GM12874 (cell line): ENCODE results near the gene CRX.
A peak's percentile ranks its signal among the peaks of the same experiment; 100 is the strongest.
"Not testable (repeated sequence)": the region's sequence is repeated elsewhere in the genome, so short reads cannot be mapped to it uniquely, and the experiment has no call there.

Experiments
- CTCF ChIP-seq: IDR thresholded peaks from 2 replicates; pipeline ENCODE4 v1.5.1; 2011; ENCODE audit warnings: low read depth, mild to moderate bottlenecking, control low read depth, low read length, moderate library complexity; ENCODE audit not compliant: insufficient read depth

Gene CRX

DNA sequence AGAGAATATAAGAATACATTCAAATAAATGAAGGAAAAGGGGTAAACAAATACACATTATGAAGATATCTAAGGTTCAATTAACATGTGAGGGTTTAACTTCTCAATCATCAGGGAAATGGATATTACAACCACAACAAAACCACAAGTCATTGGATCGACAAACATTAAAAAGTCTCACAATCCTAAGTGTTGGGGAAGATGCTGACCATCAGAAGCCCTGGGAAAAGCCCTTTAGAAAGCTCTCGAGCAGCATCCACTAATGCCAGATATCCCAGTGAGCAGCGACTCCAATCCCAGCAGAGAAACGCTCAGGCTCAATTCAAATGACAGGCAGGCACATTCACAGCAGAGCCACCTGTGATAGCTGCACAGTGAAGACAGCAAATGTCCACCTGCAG is 20.5 kb upstream of the CRX start:
- no peak for TF ChIP-seq CTCF

- TF ChIP-seq CTCF: no peak
These were observed 19.2 kb upstream of the CRX start for GRCh38 chr19:47802521-47803043.

DNA sequence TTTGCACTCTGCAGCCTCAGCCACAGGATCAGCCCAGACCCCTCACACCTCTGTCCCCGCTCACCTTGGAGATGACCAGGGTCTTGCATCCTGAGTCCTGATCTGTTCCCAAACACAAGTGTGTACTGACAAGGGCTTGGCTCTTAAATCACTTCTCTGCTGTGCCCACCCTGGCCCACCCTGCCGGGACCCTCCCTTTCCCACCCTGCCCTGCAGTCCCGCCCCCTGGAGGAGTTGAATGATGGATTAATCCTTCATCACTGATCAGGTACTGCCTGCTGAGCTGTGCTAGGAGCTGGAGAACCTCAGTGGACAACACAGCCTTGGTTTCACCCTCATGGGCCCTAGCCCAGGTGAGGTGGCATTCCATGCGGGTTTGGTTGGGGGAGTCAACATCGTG is 17.3 kb upstream of the CRX start, which contains the start of gene TPRX1:
TSS of gene TPRX1 (minus strand) at position 101 of the 400 bp plus-strand sequence. CDS start at position 89, 12 bp downstream.
- not testable (repeated sequence) for TF ChIP-seq CTCF

DNA sequence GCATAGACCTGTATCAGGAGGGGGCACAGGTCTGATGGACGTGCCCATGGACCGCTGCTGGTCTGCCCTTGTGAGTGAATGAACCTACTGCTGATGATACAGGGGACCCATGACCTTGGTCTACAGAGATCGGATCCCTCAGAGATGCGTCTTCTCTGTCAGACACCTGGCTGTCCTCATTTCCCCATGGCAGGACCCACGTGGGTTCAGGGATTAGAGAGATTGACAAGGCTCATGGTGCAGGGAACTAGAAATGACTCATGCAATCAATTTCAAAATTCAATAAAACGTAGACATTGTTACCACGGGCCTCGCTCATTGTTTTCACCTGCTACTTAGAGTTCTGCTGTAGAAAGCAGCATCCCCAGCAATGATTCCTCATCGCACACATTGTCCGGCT is 16.4 kb upstream of the CRX start:
- no peak for TF ChIP-seq CTCF

DNA sequence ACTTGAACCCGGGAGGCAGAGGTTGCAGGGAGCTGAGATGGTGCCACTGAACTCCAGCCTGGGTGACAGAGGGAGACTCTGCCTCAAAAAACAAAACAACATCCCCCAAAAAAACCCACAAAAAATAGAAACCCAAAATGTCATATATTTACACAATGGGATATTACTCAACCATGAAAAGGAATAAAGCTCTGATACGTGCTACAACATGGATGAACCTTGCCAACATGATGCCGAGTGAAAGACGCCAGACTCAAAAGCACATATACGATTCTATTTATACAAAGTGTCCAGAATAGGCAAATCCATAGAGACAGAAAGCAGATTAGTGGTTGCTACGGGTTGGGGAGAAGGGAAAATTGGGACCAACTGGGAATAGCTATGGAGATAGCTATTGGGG is 15.3 kb upstream of the CRX start:
- TF ChIP-seq CTCF: no peak

DNA sequence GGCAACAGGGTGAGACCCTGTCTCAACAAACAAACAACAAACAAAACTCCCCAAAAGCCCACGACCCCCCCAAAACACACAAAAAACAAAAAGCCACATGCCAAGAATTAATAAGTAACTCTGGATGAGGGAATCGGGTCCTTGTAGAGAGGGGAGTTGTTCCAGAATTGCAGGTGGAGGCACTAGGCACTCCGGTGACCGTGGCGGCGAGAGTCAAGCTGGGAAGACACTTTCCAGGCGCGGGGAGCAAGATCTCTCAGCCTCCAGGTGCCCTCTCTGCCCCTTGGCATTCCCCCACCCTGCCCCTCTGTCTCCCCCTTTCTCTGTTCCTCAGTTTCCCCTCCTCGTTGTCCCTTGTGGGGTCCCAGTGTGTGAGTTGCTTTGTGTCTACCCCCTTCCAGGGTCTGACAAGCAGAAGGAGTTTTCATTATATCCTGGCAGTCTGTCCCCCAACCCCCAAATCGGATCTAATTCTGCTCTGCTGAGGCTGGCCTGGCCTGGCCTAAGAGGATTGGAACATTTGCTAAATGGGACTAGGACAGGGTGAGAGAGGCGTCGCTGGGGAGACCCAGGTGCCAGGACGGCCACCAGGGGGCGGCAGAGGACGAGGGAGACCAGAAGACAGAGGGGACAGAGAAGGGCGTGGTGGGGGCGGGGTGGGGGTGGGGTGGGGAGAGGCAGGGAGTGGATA is 8.3 kb upstream of the CRX start:
- peak; percentile 73 for TF ChIP-seq CTCF

DNA sequence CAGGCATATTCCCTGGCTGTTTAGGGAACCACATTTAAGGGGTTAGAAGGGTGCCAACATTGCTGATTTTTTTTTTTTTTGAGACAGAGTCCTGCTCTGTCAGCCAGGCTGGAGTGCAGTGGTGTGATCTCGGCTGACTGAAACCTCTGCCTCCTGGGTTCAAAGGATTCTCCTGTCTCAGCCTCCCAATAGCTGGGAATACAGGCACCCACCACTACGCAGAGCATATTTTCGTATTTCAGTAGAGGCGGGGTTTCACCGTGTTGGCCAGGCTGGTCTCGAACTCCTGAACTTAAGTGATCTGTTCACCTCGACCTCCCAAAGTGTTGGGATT is 7.8 kb upstream of the CRX start:
- no peak for TF ChIP-seq CTCF

DNA sequence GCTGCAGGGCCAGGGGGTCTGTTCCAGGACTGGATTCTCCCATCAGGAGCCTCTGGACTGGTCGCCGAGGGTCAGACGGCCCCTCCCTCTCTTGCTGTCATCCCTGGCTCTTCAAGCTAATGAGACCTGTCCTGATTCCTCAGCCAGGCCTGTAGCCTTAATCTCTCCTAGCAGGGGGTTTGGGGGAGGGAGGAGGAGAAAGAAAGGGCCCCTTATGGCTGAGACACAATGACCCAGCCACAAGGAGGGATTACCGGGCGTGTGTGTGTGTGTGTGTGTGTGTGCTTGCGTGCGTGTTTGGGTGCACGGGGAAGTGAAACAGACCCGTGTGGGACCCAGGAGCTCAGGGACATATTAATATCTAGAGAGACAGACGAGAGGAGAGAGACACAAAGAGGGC is 1.9 kb upstream of the CRX start:
- TF ChIP-seq CTCF: no peak
